ENCODE data around the gene SFXN3. TPM values are rescaled to one million over a fixed set of nuclear protein-coding genes. Genes with fewer than 3 reads are reported as not detected.
A peak's percentile ranks its signal among the peaks of the same experiment; 100 is the strongest.
"Not testable (repeated sequence)": the region's sequence is repeated elsewhere in the genome, so short reads cannot be mapped to it uniquely, and the experiment has no call there.

The SFXN3 gene
- polyA plus RNA-seq, 3 donors = 21.3 to 152 (median 24.2) TPM

- Histone ChIP-seq H3K4me2 (replicated peaks; ENCODE audit: extremely low read depth, low read length, poor library complexity, severe bottlenecking) (peak overlapping the region; percentile 98), H3K9ac (ENCODE audit: insufficient read depth, low read length, poor library complexity, severe bottlenecking) (peak overlapping the region; percentile 98), H3K9me3 (replicated peaks in 1 of 2; ENCODE audit: control insufficient read depth in 1 of 2, insufficient read depth in 1 of 2, low read length in 2 of 2) (no peaks in the 10 kb centered on the region), H3K4me3 (replicated peaks in 1 of 3; ENCODE audit: low read depth in 2 of 3, low read length in 3 of 3) (peak overlapping the region in 1 of 3 experiments; percentile 96), H4K20me1 (ENCODE audit: insufficient read depth, low read length) (peaks cover 17% of the 10 kb centered on the region), H3K27ac (ENCODE audit: low read depth in 1 of 2, low read length in 2 of 2) (peak overlapping the region in 1 of 2 donors; percentile 100), H3K36me3 (replicated peaks in 1 of 2; ENCODE audit: control insufficient read depth in 1 of 2, insufficient read depth in 2 of 2, low read length in 2 of 2) (peaks cover 36 to 39% of the 10 kb centered on the region in 2 donors), H3K79me2 (ENCODE audit: insufficient read depth, low read length) (peaks cover 7% of the 10 kb centered on the region), H3K4me1 (ENCODE audit: control insufficient read depth in 1 of 2, insufficient read depth in 2 of 2, low read length in 2 of 2) (peaks cover 36 to 49% of the 10 kb centered on the region in 2 donors), H3K27me3 (ENCODE audit: control insufficient read depth in 2 of 2, insufficient read depth in 2 of 2, low read length in 2 of 2) (no peaks in the 10 kb centered on the region), H2AFZ (ENCODE audit: insufficient read depth, low read depth, low read length, poor library complexity, severe bottlenecking) (no peak overlapping the region)
- no peak for TF ChIP-seq CTCF (IDR thresholded peaks at IDR 0.05)
- Mint-ChIP-seq H3K4me1 (peaks cover 43% of the 10 kb centered on the region), H3K4me3 (peak overlapping the region in 1 of 2 donors; percentile 98), H3K27ac (peak overlapping the region; percentile 5 to 100 (median 97)), H3K27me3 (ENCODE audit: low read depth in 3 of 3) (peaks cover 2 to 7% (median 6%) of the 10 kb centered on the region in 3 donors), H3K9me3 (peaks cover 0 to 1% (median 0%) of the 10 kb centered on the region in 7 donors), H3K36me3 (peaks cover 41 to 43% of the 10 kb centered on the region in 2 donors)
- no peak for DNase-seq
- WGBS (ENCODE audit: insufficient coverage) = no CpG with 5 or more reads among the region's 3 CpGs
- intact Hi-C loops (cut with micrococcal nuclease) = no loop called here
Observed at GRCh38 chr10:101033276-101033675, 2.2 kb downstream of the SFXN3 start.

- H3K9me3 ChIP-seq (replicated peaks in 1 of 2; ENCODE audit: control insufficient read depth in 1 of 2, insufficient read depth in 1 of 2, low read length in 2 of 2); H3K27me3 Mint-ChIP-seq (ENCODE audit: low read depth in 3 of 3); DNase-seq; H3K9me3 Mint-ChIP-seq; H3K4me2 ChIP-seq (replicated peaks; ENCODE audit: extremely low read depth, low read length, poor library complexity, severe bottlenecking); H3K4me3 Mint-ChIP-seq; H3K79me2 ChIP-seq (ENCODE audit: insufficient read depth, low read length); H2AFZ ChIP-seq (ENCODE audit: insufficient read depth, low read depth, low read length, poor library complexity, severe bottlenecking); H3K27ac ChIP-seq (ENCODE audit: low read depth in 1 of 2, low read length in 2 of 2); H3K27me3 ChIP-seq (ENCODE audit: control insufficient read depth in 2 of 2, insufficient read depth in 2 of 2, low read length in 2 of 2); H3K9ac ChIP-seq (ENCODE audit: insufficient read depth, low read length, poor library complexity, severe bottlenecking); intact Hi-C loops (cut with micrococcal nuclease); H3K27ac Mint-ChIP-seq; H3K4me3 ChIP-seq (replicated peaks in 1 of 3; ENCODE audit: low read depth in 2 of 3, low read length in 3 of 3): not testable (repeated sequence)
- Mint-ChIP-seq H3K36me3 (peaks cover 52 to 54% of the 10 kb centered on the region in 2 donors), H3K4me1 (peaks cover 31% of the 10 kb centered on the region)
- WGBS (ENCODE audit: insufficient coverage) = 95% methylated on average over 4 of the region's 4 CpGs
- Histone ChIP-seq H3K36me3 (replicated peaks in 1 of 2; ENCODE audit: control insufficient read depth in 1 of 2, insufficient read depth in 2 of 2, low read length in 2 of 2) (peaks cover 47 to 51% of the 10 kb centered on the region in 2 donors), H4K20me1 (ENCODE audit: insufficient read depth, low read length) (peaks cover 17% of the 10 kb centered on the region), H3K4me1 (ENCODE audit: control insufficient read depth in 1 of 2, insufficient read depth in 2 of 2, low read length in 2 of 2) (peaks cover 25 to 38% of the 10 kb centered on the region in 2 donors)
Observed at GRCh38 chr10:101034404-101034803, 3.4 kb downstream of the SFXN3 start.
